SU-DHL-6 (cell line): ENCODE data around the gene LRP1B.

Source experiments
- CTCF ChIP-seq: fragments of 200-600 bp; sonication (generic); IDR thresholded peaks from one replicate; pipeline ENCODE4 v1.5.1; 2017; ENCODE audit warnings: antibody characterized with exemption, mild to moderate bottlenecking, low read length, moderate library complexity; ENCODE audit not compliant: insufficient read depth, poor library complexity, severe bottlenecking
- EZH2phosphoT487 ChIP-seq: fragments of 200-600 bp; sonication (generic), shearing (Covaris generic); conservative IDR thresholded peaks from 2 replicates; pipeline ENCODE4 v1.6.1; 2018; ENCODE audit warnings: mild to moderate bottlenecking, antibody characterized with exemption, low read length, moderate library complexity, mixed read lengths

GRCh38 chr2:142139384-142139783, 8.6 kb upstream of the LRP1B start:
- no peak for TF ChIP-seq EZH2phosphoT487
- no peak for TF ChIP-seq CTCF
